Activated CD4-positive, alpha-beta memory T cell treated with anti-CD3 and anti-CD28 coated beads, Interleukin-2, amount 10 ng/mL, durations not matched to agents 7 days and 5 days (primary cell): ENCODE measurements around the gene JAKMIP1. TPM values are rescaled to one million over a fixed set of nuclear protein-coding genes. Genes with fewer than 3 reads are reported as not detected.
A peak's percentile ranks its signal among the peaks of the same experiment; 100 is the strongest.

Source experiments
- CTCF ChIA-PET: fragments of 350-600 bp; sonication (Branson Sonifier 250); formaldehyde crosslinking; loops from one replicate; lab custom pipeline; 2021; ENCODE audit warnings: antibody characterized with exemption, inconsistent platforms; lab: Charles Lee
- POLR2A ChIA-PET: fragments of 350-600 bp; sonication (Branson Sonifier 250); formaldehyde crosslinking; loops from one replicate; lab custom pipeline; 2021; ENCODE audit warnings: antibody characterized with exemption; lab: Charles Lee
- DNase-seq: peaks from one replicate; pipeline ENCODE4 v3.0.0-alpha.2; 2020
- H3K27ac Mint-ChIP-seq: one replicate; pipeline ENCODE4 v1.8.0; 2021; ENCODE audit warnings: mild to moderate bottlenecking, mixed read lengths
- H3K27me3 Mint-ChIP-seq: one replicate; pipeline ENCODE4 v1.8.0; 2021; ENCODE audit warnings: mixed read lengths
- H3K36me3 Mint-ChIP-seq: one replicate; pipeline ENCODE4 v1.8.0; 2021; ENCODE audit warnings: low read depth, mixed read lengths
- H3K4me1 Mint-ChIP-seq: one replicate; pipeline ENCODE4 v1.8.0; 2021; ENCODE audit warnings: mixed read lengths
- H3K4me3 Mint-ChIP-seq: one replicate; pipeline ENCODE4 v1.8.0; 2021; ENCODE audit warnings: mild to moderate bottlenecking, mixed read lengths
- H3K9me3 Mint-ChIP-seq: one replicate; pipeline ENCODE4 v1.8.0; 2021; ENCODE audit warnings: mixed read lengths
- total RNA-seq, 2 experiments: library from RNA; stranded (reverse); gene quantifications; one replicate each; pipeline ENCODE4 v1.2.3, GENCODE V29; 2021

Gene JAKMIP1
- total RNA-seq, 2 experiments from 2014 or later: 43.8 to 44.4 TPM

DNA sequence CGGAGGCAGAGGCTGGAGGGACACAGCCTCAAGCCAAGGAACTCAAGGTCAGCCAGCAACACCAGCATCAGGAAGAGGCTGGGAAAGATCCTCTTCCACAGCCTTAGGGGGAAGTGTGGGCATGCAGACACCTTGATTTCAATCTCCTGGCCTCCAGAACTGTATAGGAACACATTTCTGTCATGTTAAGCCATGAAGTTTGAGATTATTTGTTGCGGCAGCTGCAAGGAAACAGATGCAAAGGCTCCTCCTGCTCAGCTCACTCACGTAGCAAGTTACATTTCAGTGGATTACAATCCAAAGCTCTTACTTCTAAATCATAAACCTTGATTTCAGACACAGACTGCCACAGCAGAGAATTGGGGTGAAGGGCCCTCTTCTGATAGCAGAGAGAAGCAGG, 113.5 kb downstream of the JAKMIP1 start:
- no peaks in the 10 kb centered on the region for H3K27me3 Mint-ChIP-seq
- POLR2A ChIA-PET: no interaction called here
- H3K36me3 Mint-ChIP-seq: peaks cover 44% of the 10 kb centered on the region
- CTCF ChIA-PET: interaction anchor here (1.1 to 1.4 kb wide), 2 partner anchors 89 to 164 kb away, joined by 3 to 6 read pairs; no protein-coding TSS in a partner anchor
- peaks cover 15% of the 10 kb centered on the region for H3K4me1 Mint-ChIP-seq
- no peak overlapping the region for H3K27ac Mint-ChIP-seq
- H3K9me3 Mint-ChIP-seq: no peaks in the 10 kb centered on the region
- no peak overlapping the region for H3K4me3 Mint-ChIP-seq
- no peak for DNase-seq

DNA sequence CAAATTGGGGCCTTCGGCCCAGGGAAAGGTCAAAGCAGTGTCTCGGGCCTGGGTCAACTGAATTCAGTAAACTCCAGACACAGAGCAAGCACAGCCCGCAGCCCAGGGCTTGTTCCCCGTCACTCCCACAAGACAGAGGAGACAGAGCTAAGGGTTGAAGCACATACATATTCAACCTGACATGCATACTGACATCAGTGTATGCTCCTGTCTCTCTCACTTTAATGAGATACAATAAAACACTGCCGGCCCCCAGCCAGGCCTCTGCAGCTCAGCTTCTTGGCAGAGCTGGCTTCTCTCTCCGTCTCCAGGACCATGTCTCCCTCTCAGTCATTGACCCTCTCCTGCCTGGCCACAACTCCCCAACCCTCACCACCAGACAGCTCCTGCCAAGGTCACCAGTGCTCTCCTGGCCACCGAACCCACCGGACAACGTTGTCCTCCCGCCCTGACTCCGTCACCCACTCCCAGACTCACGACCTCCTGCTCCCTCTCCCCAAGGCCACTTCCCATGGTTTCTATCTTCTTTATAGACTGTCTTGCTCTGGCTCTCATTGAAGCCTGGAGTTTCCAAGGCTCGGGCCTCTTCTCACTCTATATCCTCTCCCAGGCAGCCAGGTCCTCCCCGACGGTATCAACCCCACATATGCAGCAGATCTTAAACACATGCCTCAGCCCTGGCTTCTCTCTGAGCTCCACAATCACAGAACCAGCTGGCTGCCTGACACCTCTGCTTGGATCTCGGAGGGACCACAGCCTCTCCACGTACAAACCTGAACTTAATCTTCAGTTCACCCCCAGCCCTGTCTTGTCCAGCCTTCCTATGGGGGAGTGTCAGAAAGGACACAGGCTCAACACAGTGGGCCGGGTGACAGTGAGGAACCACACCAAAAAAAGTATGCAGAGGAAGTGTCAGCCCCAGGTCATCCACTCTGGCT, 114.4 kb downstream of the JAKMIP1 start:
- Mint-ChIP-seq H3K4me3 (no peak overlapping the region), H3K4me1 (peaks cover 7% of the 10 kb centered on the region), H3K27ac (no peak overlapping the region), H3K27me3 (no peaks in the 10 kb centered on the region), H3K36me3 (peaks cover 48% of the 10 kb centered on the region), H3K9me3 (no peaks in the 10 kb centered on the region)
- DNase-seq: no peak
- ChIA-PET POLR2A (no interaction called here), CTCF (interaction anchor here (1.3 kb wide), 1 partner anchor 88 kb away, joined by 3 read pairs; no protein-coding TSS in a partner anchor)

DNA sequence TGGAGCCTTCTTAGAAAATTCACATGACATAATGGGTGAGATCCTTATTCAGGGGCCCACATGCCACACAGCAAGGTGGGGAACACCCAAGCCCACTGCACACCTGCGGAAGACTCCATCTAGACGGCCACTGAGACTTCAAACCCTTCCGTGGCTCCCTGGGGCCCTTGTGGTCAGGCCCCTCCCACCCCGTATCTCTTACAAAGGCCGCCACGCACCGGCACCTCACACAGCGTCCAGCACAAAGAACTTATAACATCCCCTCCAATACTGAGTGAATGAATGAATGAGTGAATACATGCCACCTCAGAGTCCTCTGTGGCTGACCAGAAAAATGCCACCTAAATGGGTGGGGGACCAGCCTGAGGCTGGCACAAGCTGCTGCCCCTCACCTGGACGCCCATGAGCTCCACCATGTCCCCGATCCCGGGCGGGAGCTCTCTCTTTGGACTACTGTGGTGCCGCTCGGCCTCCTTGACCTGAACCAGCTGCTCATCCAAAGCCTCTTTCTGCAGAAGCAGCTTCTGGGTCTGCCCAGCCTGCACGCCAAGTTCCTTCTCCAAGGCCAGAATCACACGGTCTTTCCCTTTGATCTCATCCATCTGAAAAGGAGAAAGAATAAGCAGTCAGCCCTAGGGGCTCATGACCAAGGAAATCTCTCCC, 115.2 kb downstream of the JAKMIP1 start:
- Mint-ChIP-seq H3K36me3 (peaks cover 49% of the 10 kb centered on the region), H3K9me3 (no peaks in the 10 kb centered on the region), H3K27me3 (no peaks in the 10 kb centered on the region), H3K27ac (no peak overlapping the region), H3K4me1 (no peaks in the 10 kb centered on the region), H3K4me3 (no peak overlapping the region)
- ChIA-PET CTCF (interaction anchor here (1.3 kb wide), 1 partner anchor 87 kb away, joined by 3 read pairs; no protein-coding TSS in a partner anchor), POLR2A (no interaction called here)
- no peak for DNase-seq

DNA sequence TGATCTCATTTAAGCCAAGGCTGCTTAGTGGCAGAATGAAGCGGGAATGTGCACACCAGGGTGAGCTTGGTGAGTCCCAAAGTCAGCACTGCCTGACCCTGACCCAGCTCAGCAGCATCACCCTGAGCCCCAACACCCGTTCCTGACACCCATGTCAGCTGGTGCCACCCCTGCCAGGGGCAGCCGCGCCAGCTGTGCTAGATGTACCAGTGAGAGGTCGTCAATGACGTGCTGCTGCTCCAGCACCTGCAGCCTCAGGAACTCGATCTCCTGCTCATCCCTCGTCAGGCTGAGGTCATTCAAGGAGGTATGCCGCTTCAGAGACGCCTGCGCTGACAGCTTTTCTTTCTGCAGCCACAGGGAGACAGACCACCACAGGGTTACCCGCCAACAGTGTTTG, 120.4 kb downstream of the JAKMIP1 start:
- H3K36me3 Mint-ChIP-seq: peaks cover 62% of the 10 kb centered on the region
- no peak for DNase-seq
- H3K27me3 Mint-ChIP-seq: no peaks in the 10 kb centered on the region
- H3K9me3 Mint-ChIP-seq: no peaks in the 10 kb centered on the region
- CTCF ChIA-PET: no interaction called here
- H3K4me3 Mint-ChIP-seq: no peak overlapping the region
- no peaks in the 10 kb centered on the region for H3K4me1 Mint-ChIP-seq
- POLR2A ChIA-PET: no interaction called here
- no peak overlapping the region for H3K27ac Mint-ChIP-seq

DNA sequence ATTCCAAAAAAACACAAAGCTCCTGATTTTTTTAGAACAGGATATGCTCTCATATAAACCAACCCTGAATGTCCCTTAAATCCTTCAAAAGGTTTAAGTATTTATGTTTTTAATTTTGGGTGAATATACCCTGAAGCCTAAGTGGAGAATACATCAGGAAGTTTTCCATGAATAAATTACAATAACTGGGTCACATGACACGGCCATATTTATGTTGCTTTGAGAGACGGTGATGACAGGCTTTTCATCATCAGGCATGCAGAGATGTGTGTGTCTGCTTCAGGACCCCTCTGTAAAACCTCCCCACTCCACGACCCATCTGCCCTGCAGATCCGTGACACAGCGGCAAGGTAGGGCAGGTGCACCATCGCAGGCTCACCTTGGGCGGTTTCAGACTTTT, 121.8 kb downstream of the JAKMIP1 start:
- CTCF ChIA-PET: interaction anchor here (0.6 to 1.3 kb wide), 4 partner anchors 37 to 249 kb away, joined by 3 to 4 read pairs (median 3); no protein-coding TSS in a partner anchor
- no peak overlapping the region for H3K4me3 Mint-ChIP-seq
- no peak overlapping the region for H3K27ac Mint-ChIP-seq
- H3K9me3 Mint-ChIP-seq: no peaks in the 10 kb centered on the region
- no peaks in the 10 kb centered on the region for H3K4me1 Mint-ChIP-seq
- H3K36me3 Mint-ChIP-seq: peaks cover 60% of the 10 kb centered on the region
- no peaks in the 10 kb centered on the region for H3K27me3 Mint-ChIP-seq
- POLR2A ChIA-PET: no interaction called here
- no peak for DNase-seq

DNA sequence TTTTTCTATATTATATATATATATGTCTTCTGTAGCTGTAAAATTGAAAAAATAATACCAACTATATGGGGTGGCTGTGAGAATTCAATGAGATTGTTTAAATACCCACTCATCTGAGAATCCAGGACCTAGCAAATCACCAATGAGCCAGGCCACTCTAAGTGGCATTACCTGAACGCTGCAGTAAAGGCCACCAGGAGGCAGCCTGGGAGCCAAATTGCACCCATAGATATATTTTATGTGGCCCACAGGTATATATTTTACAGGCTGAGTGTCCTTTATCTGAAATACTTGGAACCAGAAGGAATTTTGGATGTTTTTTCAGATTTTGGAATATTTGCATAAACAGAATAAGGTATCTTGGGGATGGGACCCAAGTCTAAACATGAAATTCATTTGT, 124.0 kb downstream of the JAKMIP1 start:
- H3K4me3 Mint-ChIP-seq: no peak overlapping the region
- H3K4me1 Mint-ChIP-seq: no peaks in the 10 kb centered on the region
- no peaks in the 10 kb centered on the region for H3K9me3 Mint-ChIP-seq
- ChIA-PET POLR2A (no interaction called here), CTCF (no interaction called here)
- no peaks in the 10 kb centered on the region for H3K27me3 Mint-ChIP-seq
- H3K27ac Mint-ChIP-seq: no peak overlapping the region
- H3K36me3 Mint-ChIP-seq: peaks cover 53% of the 10 kb centered on the region
- DNase-seq: peak; percentile 24

DNA sequence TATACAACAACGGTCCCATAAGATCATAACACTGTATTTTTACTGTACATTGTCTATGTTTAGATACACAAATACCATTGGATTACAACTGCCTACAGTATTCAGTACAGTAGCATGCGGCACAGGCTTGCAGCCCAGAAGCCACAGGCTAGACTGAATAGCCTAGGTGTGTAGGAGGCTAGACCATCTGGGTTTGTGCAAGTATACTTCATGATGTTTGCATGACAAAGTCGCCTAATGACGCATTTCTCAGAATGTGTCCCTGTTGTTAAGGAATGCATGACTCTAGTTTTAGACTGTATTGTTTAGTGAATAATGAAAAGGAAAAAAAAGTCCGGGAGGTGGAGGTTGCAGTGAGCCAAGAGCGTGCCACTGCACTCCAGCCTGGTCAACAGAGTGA, 125.6 kb downstream of the JAKMIP1 start:
- CTCF ChIA-PET: no interaction called here
- POLR2A ChIA-PET: no interaction called here

DNA sequence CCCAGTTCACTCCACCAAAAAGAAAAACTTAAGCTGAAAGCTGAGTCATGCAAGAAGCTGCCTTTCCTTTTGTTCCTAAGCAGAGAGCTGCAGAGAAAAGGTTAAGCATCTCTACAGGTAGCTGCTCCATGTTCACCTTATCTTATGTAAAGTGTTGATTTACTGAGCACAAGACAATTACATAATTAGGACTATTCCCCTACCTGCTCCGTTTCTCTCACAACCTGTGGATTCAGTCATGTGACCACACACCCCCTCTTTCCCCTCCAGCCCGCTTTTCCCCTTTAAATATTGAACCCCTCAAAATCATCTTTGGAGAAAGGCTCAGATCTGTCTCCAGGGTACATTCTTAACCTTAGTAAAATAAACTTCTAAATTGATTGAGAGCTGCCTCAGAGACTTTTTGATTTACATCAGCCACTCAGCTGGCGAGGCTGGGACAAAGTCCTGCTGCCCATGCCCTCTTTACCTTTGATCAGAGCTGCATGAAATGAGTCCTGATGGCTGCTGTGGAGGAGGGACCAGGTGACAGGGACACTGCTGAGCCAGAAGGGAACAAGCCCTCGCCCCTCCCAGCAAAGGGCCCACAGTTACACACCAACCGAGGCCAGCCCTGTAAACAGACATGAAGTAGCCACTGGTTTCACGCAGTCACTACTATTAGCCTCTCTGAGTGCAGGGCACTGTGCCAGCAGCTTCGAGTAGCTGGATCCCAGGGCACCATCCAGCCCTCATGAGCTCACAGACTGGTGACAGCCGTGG, 128.2 kb downstream of the JAKMIP1 start:
- Mint-ChIP-seq H3K27me3 (no peaks in the 10 kb centered on the region), H3K27ac (no peak overlapping the region)

More for the DNA sequence above, 125.6 kb downstream of the JAKMIP1 start:
- Mint-ChIP-seq H3K36me3 (peaks cover 44% of the 10 kb centered on the region), H3K27ac (no peak overlapping the region), H3K4me3 (no peak overlapping the region), H3K9me3 (no peaks in the 10 kb centered on the region), H3K4me1 (peaks cover 2% of the 10 kb centered on the region), H3K27me3 (no peaks in the 10 kb centered on the region)
- no peak for DNase-seq

DNA sequence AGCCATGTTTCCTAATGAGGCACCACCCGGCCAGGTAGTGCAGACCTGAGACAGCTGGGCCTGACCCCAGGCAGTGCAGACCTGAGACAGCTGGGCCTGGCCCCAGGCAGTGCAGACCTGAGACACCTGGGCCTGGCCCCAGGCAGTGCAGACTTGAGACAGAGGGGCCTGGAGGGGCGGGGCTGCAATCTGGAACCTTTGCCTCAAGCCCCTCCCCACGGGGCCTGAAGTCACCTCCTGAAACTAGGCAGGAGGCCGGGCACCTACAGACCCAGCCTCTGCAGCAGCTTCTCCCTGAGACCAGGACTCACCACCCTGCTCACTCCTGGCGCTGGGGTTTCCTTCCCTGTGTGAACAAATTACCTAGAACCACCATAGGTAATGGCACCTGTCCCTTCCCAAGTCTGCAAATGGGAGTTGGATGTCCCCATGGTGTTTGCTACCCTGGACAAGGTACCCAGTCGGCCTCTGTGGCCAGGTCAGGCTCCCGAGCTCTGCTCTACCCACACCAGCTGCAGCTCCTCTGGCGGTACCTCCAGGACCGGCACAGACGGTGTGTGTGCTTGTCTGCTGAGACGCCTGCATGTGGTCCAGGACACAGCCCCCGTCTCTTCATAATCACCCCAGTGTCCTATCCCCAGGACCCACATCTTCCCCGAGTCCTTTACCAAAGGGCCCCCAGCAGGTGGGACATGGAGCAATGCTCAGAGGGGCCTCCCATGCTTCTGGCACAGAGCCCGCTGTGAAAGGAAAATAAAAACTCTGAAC, 129.0 kb downstream of the JAKMIP1 start:
- no peak overlapping the region for H3K27ac Mint-ChIP-seq
- POLR2A ChIA-PET: no interaction called here
- CTCF ChIA-PET: no interaction called here
- peaks cover 50% of the 10 kb centered on the region for H3K36me3 Mint-ChIP-seq
- no peak overlapping the region for H3K4me3 Mint-ChIP-seq
- no peaks in the 10 kb centered on the region for H3K9me3 Mint-ChIP-seq
- no peak for DNase-seq
- H3K27me3 Mint-ChIP-seq: no peaks in the 10 kb centered on the region
- peaks cover 6% of the 10 kb centered on the region for H3K4me1 Mint-ChIP-seq

More for the DNA sequence above, 128.2 kb downstream of the JAKMIP1 start:
- peaks cover 44% of the 10 kb centered on the region for H3K36me3 Mint-ChIP-seq
- ChIA-PET CTCF (interaction anchor here (0.7 to 1.8 kb wide), 2 partner anchors 178 to 957 kb away, joined by 3 to 6 read pairs; no protein-coding TSS in a partner anchor), POLR2A (interaction anchor here (0.5 kb wide), 1 partner anchor 87 kb away, joined by 4 read pairs; no protein-coding TSS in a partner anchor)
- peaks cover 6% of the 10 kb centered on the region for H3K4me1 Mint-ChIP-seq
- H3K9me3 Mint-ChIP-seq: no peaks in the 10 kb centered on the region
- no peak overlapping the region for H3K4me3 Mint-ChIP-seq
- DNase-seq: no peak

DNA sequence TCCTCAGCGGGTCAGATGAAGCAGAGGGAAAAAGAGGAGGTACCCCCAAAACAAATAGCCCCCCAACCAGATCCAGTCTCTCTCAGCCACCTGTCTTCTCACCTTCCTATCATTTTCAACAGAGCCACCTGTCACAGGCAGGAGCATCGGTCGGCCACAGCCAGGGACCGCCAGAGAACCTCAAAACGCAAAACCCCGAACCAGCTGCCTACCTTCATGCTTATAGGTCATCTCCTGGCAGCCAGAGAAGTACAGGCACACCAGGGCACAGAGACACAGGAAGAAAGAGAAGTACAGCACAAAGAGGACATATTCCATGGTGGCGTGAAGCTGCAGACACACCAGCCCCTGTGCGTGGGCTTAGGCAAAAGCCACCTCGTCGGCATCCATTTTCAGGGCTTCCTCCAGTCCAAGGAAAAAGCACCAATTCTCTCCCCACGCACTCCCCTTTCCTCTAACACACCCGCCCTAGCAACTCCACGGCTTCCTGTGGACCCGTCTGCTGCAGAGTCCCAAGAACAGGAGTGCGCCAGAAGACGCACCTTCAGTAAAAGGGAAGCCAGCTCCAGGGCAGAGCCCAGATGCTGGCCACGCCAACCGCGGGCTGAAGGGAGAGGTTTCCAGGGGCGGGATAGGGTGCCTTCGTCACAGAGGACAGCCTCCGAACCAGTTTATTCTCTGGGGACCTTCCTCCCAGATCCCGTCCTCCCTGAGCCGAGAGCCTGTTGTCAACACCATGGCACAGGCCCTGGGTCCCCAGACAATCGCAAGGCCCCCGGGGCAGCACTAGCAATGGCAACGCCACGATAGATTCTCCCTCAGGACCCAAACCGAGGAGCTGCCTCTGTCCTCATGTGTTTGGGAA, 130.3 kb downstream of the JAKMIP1 start:
- Mint-ChIP-seq H3K4me1 (peaks cover 6% of the 10 kb centered on the region), H3K9me3 (no peaks in the 10 kb centered on the region), H3K4me3 (no peak overlapping the region), H3K36me3 (peaks cover 53% of the 10 kb centered on the region), H3K27ac (no peak overlapping the region), H3K27me3 (no peaks in the 10 kb centered on the region)
- DNase-seq: no peak
- ChIA-PET POLR2A (no interaction called here), CTCF (no interaction called here)

DNA sequence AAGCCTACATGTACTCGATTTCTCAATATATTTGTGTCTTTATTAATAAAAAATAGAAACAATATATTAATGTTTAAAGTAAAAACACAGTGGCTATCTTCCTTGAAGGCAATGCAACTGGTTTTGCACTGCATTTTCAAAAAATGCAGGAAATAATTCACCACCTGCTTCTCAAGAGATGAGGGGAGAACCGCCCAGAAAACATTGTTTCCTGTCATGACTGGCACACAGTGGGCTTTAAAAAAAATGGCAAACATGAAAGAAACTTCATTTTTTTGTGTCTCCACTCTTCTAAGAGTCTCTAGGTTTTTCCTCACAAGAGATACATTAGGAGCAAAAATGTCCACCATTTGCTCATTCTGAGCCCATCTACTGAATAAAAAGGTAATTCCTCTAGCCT, 131.4 kb downstream of the JAKMIP1 start:
- no peak overlapping the region for H3K27ac Mint-ChIP-seq
- H3K9me3 Mint-ChIP-seq: no peaks in the 10 kb centered on the region
- H3K36me3 Mint-ChIP-seq: peaks cover 59% of the 10 kb centered on the region
- H3K27me3 Mint-ChIP-seq: no peaks in the 10 kb centered on the region
- DNase-seq: no peak
- no peak overlapping the region for H3K4me3 Mint-ChIP-seq
- ChIA-PET CTCF (no interaction called here), POLR2A (no interaction called here)
- peaks cover 6% of the 10 kb centered on the region for H3K4me1 Mint-ChIP-seq
